HG03575 (cell line): ENCODE data around the gene PTGER3.

Source experiments
- ATAC-seq: cut with Tn5 transposase; IDR thresholded peaks from one replicate; pipeline ENCODE4 v1.9.1; 2021; ENCODE audit not compliant: unreplicated experiment, insufficient number of reproducible peaks, low FRiP score; ENCODE audit errors: extremely low read depth

Gene PTGER3

DNA sequence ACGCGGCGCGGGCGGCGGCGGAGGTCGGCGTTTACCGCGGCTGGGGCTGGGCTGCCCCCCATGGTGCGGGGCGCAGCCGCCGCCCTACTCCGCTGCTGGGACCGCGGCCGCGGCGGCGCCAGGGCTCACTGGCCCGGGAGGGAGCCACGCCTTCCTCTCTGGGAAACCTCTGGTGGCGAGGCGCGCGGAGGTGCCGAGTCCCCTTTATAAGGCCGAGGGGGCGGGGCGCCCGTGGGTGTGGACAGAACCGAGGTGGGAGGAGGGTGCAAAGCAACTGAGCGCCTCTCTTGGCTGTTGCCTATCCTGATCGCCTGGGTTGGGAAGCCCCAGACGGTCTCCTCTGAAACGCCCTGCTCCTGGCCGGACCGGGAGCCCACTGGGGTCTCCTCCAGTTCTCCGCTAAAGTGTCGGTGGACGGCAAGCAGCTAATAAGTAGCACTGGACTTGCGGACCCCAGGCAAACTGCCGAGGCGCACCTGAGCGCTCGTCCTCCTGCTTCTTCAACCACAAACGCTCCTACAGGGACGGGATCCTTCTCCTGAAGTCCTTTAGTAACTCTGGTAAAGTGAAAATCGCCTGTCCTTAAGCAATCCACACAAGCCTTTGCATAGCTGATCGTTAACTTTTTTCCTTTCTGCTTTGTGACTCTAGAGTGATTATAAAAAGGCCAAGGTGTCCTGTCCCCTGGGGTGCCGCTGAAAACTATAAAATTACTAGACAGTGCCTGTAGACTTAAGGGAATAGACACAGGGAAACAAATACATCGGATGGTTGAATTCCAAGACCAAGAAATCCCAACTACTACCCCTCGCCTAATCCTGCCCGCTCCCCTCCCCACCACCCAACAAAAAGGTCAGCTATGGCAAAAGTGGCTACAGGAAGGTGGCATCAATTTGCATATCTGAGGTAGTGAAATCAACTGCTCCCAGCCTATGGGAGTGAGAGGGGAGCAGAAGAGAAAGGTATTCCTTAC lies at the start of gene PTGER3:
PTGER3 (minus strand) TSS at position 182 of the 973 bp plus-strand sequence. CDS start 239 bp downstream, outside the sequence.
- no peak for ATAC-seq

- ATAC-seq = no peak
These were observed 47.3 kb upstream of the PTGER3 start for GRCh38 chr1:71094913-71095312.

GRCh38 chr1:71093938-71094337 lies 46.3 kb upstream of the PTGER3 start:
- no peak for ATAC-seq

- no peak for ATAC-seq
These were observed 42.1 kb upstream of the PTGER3 start for GRCh38 chr1:71089536-71090270.

DNA sequence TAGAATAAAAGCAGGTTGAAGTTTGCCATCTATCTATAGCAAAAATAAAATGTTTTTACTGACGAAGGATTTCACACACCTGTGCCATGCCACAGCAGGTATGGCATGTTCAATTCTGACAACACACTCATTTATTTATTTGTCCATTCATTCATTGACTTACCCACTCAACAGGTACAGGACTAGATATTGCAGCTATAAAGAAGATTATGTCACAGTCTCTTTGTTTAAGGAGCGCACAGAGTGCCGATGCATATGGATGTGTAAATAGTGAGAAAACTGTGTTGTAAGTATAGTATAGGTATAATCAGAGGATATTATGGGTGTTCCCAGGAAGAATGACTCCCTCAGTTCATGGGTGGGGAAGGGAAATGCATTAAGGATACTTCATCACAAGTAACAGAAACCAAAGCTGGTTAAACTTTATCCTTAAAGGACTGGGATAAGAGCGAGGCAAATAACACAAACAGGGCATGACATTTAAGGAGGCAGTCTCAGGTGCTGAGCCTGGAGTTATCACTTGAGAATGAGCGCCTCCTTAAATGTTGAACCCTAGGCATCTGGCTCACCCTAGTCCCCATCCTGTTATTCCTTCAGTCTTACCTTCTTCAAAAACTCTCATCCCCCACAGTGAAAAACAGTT lies 41.1 kb upstream of the PTGER3 start:
- no peak for ATAC-seq

DNA sequence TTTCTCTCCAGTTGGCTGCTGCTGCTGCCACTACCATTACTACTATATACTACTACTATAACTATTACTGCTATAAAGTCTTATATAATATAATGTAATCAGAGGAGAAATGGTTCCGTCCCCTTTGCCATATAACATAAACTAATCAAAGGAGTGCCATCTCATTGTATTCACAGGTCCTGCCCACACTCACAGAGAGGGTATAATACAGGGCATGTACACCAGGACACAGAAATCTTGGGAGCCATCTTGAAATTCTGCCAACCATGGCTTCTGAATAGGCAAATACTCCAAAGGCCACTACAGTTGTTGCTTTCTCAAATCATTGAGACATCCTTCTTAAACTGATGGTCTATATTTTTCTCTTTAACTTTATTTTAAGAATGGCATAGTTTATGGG lies 40.1 kb upstream of the PTGER3 start:
- no peak for ATAC-seq

DNA sequence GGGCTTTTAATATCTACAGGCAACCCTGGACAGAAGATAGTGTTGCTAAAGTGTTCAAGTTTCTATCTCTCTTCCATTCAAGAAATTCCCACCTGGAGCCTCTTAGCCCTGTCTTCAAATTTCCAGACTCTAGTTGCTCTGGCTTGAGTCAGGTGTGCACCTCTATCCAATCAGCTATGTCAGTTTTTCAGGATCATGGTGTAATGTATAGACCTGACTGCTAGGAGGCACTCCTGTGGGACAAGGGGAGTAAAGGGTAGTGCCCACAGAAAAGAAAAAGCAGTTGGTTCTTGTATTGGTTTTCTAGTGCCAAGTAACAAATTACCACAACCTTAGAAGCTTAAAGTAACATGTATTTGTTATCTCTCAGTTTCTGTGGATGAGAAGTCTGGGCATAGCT lies 39.4 kb upstream of the PTGER3 start:
- no peak for ATAC-seq

- ATAC-seq = no peak
These were observed 38.7 kb upstream of the PTGER3 start for GRCh38 chr1:71086331-71086730.

GRCh38 chr1:71083271-71083670 lies 35.7 kb upstream of the PTGER3 start:
- ATAC-seq = no peak

DNA sequence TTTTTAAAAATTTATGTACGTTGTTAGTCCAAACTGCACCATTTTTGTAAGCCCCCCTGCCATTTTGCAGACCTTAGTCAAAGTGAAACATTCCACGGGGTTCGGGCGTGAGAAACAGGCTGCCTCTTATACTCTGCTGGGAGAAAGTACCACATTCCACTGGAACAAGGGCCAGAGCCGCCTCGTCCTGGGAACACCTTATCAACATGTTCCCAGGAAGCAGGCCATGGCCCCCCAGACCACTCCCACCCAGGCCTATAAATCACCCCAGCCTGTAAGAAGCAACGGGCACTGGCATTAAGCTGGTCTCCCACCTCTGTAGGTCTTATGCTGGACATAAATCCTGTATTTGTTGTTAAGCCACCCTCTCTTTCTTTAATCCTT lies 34.1 kb upstream of the PTGER3 start:
- ATAC-seq = no peak

DNA sequence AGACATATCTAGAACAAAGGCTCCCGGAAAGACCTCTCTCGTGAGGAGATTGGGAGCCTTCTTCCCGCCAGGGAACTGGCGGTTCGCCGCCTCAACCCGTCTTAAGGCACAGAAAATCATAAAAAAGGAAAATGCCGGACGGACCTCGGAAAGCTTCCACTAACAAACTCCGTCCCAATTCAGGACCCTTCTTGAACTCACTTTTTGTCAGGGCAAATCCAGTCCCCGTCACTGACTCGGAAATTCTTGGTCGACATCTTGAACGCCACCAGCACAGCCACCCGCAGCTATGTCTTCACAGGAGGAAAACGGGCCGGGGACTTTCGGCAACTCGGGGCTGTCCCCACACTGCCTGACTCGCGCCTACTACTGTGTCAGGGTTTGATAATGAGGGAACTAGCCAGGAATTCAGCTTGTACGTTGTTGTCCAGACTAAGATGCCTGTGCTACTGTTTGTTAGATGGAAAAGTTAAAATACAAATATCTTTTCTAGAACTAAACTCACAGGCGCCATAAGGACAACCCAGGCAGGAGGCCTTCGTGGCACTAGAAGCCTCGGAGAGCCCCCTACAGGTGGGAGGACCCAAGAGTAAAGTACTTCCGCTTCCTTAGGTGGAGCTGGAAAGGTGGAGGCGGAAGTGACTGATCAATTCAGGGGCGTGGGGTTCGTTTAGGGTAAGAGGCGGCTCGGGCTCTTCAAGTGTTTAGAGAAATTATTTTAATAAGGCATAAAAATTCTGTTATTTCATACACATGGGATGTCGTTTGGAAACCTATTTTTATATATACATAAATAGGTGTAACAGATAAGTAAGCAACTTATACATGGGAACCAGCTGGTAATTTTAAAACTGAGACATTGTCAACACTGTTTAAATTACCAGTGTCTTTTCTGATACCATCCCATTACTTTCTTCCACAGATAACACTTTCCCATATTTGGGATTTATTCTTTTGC lies 33.4 kb upstream of the PTGER3 start, which contains the start of gene ZRANB2:
ZRANB2 (minus strand) TSS at position 297 of the 958 bp plus-strand sequence; CDS start at position 257, 40 bp downstream.
- ATAC-seq = peak; percentile 99

- no peak for ATAC-seq
These were observed 32.7 kb upstream of the PTGER3 start for GRCh38 chr1:71080230-71080738.

GRCh38 chr1:71074681-71075080 lies 27.1 kb upstream of the PTGER3 start:
- no peak for ATAC-seq

- ATAC-seq = no peak
These were observed 24.7 kb upstream of the PTGER3 start for GRCh38 chr1:71072273-71072672.

DNA sequence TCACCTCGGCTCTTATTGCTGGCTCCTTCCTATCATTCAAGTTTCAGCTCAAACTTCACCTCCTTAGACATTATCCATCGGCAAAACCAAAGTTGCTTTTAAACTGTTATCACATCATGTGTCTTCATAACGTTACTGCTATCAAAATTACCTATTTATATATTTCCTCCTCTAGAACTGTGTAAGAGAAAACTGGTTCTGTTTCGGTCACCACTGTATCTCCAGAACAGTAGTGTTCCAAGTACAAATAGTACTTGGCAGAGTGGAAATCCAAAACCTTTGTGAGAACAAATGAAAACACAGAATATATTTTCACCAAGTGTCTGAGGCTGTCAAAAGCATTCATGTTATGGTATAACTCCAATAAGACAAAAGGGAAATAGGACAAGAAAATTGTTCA lies 24.1 kb upstream of the PTGER3 start:
- ATAC-seq = no peak

DNA sequence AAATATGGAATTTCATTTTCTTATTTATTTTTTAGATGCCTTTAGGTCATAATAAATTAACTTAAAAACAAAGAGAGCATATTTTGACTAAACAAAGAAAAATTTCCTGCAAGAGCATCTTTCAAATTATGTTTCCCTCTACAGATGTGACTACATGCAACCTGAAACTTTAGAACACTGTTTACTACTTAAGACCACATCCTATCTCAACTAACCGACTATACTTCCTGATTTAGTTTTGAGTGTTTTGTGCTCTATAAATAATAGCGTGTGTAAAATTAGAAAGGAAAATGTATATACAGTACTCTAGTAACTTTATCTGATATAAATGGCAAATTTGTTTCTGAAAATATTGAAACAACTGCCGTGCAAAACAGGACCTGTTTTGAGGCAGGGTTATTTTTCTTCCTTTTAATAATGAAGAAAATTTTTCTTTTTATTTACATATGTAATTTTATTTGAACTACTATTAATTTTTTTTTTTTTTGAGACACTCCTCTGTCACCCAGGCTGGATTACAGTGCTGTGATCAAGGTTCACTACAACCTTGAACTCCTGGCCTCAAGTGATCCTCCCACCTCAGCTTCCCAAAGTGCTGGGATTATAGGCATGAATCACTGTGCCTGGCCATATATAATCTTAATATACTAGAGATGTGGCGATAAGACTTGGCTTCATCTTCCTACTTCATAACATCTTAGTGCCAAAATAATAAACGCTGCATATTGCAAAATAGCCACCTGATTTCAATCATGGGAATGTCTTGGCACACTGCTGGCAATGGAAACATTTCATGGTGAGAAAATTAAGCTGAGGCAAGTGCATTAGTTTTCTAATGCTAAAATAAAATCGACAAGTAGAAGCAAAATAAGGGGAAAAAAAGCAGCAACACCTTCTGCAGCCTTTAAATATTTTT lies 21.0 kb upstream of the PTGER3 start:
- ATAC-seq = peak; percentile 98

GRCh38 chr1:71054791-71055190 lies 7.2 kb upstream of the PTGER3 start:
- no peak for ATAC-seq
